ENCODE measurements around the gene UGT1A6.
"Not testable (repeated sequence)": the region's sequence is repeated elsewhere in the genome, so short reads cannot be mapped to it uniquely, and the experiment has no call there.

The UGT1A6 gene

DNA sequence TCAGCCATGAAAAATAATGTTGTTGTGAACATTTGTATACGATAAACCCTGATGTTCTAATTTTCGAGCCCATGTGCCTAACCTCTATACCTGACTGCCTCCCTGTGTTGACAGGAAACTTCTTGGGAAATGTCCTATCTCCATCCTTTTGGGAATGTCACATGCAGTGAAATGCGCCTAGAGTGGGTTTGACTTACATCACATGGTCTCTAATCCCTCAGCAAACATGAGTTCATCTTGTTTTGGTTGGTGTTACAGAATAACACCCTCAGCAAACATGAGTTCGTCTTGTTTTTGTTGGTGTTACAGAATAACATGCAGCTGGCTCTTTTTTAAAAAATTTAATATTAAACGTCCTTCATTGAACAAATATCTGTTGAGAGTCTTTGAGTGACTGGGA, 4.3 kb upstream of the UGT1A6 start:
- no peak for DNase-seq

DNA sequence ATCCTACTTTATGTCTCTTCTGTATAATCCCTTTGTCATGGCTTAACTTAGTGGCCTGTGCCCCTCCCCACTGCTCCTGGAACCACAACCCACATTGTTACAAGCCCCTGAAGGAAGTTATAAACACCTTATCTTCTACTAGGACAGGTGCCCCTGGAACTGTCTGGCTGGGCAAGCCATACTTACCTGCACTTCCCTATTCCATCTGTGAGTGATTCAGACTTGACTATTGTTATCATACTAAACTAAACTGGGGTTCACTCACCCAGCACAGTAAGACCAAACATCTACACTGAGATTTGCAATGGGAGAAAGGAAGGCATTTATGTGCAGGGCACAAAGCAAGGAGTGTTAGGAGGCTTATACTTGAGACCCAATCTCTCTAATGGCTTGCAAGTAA, 3.7 kb upstream of the UGT1A6 start:
- no peak for DNase-seq

DNA sequence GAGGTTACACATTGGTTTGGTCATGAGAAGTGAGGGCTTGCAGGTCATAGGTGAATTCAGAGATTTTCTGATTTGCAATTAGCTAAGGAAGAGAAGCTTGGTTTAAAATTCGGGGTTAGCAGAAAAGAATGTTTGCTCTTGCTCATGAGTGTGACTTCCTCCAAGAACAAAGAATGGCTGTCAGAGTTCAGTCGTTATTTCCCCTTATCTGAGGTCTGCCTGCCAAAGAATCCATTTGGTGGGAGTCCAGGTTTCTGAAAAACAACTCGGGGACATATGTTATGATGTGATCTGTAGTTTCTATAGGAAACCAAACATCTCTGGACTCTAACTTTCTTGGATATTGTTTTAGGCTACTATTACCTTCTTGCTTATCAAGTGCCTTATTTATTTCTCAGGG, 3.2 kb upstream of the UGT1A6 start:
- no peak for DNase-seq

DNA sequence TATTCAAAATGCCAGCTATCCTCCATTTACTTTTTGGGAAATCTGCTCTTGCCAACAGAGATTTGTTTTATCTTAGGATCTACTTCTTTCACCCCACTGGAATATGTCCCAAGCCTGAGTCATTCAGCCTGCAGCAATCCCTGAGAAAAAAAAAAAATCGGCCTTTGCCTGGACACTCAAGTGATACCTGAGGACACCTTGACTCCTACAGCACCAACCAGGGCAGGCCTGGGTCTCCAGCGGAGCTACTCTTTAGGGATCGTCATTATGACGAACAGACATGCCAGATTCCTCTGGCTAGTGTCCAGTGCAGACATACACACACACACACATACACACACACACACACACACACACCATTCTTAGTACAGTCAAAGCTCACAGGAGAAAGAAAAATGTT, 2.2 kb upstream of the UGT1A6 start:
- no peak for DNase-seq

DNA sequence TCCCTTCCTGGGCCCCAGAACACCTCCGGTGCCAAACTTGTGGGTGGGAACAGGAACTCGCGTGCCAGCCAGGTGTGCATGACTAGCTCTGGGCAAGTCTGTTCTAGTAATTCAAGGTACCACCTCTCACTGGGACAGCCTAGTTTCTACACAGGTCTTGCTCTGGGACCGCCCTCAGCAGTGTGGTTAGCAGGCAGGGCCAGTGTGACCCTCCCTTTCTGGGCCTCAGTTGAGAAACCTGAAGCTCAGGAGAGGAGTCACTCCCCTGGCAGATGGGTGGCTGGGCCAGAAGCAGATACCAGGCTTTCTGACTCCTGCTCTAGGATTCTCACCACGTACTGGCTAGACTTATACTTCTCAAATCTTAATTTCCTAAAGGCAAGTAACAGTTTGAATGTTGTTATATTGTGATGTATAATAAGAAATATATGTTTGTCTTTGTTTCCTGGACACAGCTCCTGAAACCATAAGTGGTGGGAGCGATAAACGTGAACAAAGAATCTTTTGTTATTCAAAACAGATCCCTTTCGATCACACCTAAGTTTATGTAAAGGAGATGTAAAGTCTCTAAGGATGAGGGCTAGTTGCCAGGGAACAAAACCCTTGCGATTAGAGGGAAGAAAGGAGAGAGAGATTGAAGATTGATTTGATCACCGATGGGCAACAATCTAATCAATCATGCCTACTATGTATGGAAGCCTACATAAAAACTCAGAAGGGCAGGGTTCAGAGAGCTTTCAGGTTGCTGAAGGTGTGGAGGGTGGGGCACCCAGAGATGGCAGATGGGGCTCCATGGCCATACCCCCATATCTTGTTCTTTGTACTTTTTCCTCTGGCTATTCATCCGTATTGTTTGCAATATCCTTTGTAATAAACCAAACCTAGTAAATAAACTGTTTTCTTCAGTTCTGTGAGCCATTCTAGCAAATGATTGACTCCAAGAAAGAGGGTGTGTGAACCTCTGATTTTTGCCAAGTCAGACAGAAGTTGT, 952 bp upstream of the UGT1A6 start:
- DNase-seq: no peak

DNA sequence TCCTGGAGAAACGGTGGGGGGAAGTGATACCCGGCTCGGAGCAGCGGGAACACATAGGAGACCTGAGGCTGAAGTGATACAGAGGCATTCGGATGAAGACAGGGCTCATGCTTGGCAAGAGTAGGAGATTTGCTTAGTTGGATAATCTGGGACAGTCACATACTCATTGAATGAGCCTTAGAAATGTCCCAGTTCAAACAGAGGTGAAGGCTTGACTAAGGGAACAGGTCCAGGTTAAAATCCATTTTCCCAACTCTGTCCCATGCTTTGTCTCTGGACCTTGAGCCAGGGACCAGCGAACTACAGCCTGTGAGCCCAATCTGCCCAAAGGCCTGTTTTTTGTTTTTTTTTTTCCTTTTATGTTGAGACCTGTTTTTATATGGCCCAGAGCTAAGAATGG, 1.3 kb downstream of the UGT1A6 start:
- no peak for DNase-seq

DNA sequence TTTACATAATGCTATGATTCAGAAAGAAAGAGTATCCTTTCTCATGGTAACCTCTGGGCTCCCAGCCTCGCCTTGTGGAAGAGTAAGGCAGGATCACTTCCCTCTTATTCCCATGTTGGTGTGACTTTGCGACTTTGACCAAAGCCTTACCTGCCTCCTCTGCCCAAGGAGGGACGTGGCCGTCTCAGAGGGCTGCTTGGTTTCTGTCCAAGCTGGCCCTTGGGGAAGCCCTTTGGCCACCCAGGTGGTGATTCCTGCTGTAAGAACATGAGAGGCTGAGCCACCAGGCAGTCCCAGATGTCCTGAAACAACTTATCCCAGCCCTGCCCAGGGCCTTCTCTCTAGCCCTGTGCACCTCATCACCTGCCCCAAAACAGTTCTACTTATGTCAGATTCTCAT, 6.0 kb downstream of the UGT1A6 start:
- DNase-seq: no peak

DNA sequence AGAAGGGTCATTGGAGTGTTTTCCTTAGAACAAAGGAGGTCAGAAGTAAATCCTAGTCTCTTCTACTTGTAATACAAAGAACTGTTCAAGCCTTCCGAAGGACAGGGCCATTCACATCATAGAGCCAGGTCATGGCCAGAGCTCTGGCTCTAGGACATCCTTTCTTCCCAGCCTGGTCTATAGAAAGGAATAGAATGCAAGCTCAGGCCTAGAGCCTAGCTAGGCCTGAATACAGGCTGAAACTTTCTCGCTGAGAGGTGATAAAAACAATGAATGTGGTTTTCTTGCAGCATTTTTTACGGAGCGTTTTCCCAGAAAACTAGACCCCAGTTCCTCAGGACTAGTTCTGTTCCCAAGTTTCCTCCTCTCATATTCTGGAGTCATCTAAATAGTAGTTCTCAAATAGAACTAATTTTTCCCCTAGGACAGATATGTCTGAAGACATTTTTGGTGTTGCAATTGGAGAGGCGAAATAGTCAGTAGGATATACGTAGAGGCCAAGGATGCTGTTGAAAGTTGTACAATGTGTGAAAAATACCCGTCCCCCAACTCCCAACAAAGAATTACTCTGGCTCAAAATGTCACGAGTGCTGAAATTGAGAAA, 6.8 kb downstream of the UGT1A6 start:
- DNase-seq: no peak

DNA sequence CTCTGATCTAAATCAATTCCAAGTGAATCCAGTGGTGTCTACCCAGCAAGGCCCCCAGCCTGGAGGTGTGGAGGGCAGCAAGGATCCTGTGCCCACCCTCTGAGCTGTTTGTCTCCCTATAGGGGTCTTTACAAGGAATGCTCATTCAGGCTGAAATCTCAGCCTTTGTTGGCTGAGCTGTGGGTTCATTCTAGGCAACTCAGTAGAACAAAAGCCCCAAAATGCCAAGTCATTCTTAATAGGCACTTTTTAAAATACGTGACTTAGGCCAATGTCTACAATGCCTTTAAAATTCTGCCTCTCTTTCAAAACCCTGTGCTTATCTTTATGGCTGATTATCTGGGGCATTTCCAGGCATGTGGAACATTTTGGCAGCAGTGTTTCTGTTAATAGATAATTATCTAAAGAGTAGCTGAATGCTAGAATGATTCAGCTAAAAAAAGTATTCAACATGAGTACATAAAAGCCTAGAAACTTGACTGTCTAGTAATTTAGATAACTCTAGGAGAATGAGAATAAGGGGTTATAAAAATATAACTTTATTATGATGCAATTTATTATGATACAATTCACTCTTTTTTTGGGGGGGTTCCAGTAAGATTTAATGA, 7.4 kb downstream of the UGT1A6 start:
- no peak for DNase-seq

DNA sequence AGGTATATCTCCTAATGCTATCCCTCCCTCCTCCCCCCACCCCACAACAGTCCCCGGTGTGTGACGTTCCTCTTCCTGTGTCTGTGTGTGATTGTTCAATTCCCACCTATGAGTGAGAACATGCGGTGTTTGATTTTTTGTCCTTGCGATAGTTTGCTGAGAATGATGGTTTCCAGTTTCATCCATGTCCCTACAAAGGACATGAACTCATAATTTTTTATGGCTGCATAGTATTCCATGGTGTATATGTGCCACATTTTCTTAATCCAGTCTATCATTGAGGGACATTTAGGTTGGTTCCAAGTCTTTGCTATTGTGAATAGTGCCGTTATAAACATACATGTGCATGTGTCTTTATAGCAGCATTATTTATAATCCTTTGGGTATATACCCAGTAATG, 8.2 kb downstream of the UGT1A6 start:
- not testable (repeated sequence) for DNase-seq

DNA sequence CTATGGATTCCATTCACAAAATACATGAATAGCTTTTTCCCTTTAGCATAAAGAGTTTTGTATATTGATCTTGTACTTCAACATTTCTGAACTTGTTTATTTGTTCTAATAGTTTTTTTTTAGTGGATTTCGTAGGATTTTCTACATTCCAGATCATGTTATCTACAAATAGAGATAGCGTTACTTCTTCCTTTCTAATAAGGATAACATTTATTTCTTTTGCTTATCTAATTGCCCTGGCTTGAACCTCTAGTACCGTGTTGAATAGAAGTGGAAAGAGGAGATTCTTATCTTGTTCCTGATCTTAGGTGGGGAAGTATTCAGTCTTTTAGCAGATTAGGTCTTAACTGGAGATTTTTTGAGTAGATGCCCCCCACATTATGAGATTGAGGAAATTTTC, 9.5 kb downstream of the UGT1A6 start:
- no peak for DNase-seq

DNA sequence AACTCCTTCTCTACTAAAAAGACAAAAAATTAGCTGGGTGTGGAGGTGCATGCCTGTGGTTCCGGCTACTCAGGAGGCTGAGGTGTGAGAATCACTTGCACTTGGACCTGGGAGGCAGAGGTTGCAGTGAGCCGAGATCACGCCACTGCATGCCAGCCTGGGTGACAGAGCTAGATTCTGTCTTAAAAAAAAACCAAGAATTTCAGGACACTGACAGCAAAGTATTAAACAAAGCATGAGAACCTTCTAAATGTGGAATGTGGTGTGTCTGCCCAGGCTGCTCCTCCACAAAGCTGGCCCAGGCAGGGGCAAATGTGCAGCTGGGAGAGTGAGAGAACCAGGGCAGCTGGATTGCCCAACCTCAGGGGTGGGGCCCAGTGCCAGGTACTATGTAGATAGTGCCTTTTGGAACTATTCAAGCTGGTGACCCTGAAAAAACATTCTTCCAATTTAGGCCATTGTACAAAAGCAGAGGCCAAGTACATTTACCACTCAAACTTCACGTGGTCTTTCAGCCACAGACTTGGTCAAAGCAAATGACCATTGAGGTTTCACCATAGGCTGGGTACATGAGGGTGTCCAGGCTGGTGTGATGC, 13.3 kb downstream of the UGT1A6 start:
- no peak for DNase-seq

DNA sequence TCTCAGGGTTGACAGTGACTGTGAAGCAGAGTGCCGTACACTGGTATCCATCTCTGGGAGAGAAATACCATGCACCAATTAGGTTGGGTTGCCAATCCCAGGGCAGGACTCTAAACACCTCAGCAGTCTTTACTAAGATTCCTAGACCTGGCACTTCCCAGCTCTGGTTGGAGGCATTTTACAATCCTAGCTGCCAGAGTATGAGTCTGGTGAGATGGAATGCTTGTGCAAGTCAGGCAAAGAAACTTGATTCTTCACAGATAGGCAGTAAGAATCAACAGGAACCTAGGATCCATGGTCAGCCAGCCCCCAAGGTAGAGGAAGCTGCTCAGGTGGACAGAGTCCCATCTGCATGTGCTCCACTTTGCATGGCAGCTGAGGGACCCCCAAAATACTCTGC, 14.0 kb downstream of the UGT1A6 start:
- no peak for DNase-seq

DNA sequence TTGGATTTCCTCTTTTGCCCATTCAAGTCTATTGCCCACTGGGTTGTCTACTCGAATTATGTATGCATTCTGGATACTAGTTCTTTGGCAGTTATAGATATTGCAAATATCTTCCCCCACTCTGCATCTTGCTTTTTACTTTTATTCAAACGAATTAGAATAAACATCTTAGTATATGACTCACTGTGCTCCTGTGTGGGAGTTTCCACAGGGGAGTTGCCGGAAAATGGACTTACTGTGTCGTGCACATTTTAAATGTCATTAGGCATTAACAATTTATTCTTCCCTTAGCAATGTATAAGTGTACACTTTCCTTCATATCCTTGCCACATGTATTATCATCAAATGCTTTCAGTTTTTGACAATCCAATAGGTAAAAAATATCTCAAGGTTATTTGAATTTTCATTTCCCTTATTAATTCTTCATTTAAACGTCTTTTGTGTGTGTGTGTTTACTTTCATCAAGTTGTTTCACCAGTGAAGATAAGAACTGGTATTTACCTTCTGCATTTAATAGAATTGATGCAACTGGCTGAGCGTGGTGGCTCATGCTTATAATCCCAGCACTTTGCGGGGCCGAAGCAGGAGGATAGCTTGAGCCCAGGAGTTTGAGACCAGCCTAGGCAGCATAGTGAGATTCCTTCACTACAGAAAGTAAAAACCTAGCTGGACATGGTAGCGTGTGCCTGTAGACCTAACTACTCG, 15.4 kb downstream of the UGT1A6 start:
- no peak for DNase-seq

DNA sequence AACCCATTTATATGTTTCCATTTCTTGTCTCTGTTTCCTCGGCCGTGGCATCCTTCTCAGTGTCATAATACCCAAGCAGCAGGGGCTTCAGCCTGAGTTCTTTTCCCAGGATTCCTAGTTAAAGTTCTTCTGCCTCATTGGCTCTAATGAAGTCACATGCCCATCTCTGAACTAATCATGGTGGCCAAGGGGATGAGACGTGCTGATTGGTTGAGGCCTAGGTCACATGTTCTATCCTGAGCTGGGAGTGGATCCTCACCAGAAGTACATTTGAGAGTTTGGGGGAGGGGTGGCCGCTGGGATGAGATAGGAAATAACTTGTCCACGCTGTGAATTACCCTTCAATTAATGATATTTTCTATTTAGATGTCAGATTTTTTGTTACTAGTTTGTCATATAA, 16.3 kb downstream of the UGT1A6 start:
- DNase-seq: no peak

DNA sequence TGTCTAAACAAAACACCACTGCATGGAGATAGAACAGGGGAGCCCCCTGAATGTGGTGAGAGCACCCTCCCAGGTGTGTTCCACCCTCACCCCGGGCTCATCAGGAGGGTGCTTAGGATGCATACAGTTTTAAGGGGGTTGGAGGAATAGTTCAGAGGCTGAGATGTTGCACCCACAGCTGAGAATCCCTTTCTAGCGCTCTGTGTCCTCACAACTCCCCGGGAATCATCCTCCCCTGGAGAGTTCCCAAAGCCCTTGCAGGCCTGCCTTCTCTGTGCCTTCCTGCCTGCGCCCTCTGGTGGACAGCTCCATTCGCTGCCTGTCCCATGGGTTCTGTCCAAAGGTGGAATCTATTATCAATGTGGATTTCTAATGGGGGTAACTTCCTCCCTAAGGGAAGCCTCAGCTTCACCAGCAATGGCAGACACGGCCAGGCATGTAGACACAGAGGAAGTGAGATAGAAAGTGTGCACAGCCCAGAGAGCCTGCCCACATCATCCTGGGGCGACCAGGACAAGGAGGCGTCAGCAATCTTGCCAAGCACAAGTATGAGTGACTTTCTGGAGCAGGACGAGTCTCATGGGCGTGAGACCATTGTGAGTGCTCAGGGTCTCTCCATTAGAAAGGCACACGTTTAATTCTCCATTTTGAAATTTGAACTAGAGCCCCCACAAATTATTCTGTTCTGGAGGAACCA, 18.8 kb downstream of the UGT1A6 start:
- peak; percentile 69 for DNase-seq

DNA sequence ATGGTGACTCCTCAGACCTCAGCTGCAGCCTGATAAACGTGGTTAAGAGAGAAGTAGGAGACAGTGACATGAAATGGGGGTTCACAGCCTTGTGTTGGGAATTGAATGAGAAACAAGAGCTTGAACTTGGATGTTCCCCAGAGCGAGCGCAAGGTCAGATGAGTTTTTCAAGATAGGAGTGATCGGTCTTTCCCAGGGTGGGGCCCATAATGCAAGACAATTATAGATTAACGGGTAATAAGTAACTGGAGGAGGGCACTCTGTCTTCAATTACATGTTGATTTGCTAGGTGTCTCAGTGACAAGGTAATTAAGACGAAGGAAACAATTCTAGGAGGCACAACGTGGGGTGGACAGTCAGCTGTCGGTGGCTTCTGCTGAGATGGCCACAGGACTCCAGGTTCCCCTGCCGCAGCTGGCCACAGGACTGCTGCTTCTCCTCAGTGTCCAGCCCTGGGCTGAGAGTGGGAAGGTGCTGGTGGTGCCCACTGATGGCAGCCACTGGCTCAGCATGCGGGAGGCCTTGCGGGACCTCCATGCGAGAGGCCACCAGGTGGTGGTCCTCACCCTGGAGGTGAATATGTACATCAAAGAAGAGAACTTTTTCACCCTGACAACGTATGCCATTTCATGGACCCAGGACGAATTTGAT, 20.0 kb downstream of the UGT1A6 start, which contains the start of gene UGT1A5:
TSS of gene UGT1A5 (plus strand) at position 297 of the 651 bp plus-strand sequence. CDS start at position 382, 85 bp downstream.
- no peak for DNase-seq

DNA sequence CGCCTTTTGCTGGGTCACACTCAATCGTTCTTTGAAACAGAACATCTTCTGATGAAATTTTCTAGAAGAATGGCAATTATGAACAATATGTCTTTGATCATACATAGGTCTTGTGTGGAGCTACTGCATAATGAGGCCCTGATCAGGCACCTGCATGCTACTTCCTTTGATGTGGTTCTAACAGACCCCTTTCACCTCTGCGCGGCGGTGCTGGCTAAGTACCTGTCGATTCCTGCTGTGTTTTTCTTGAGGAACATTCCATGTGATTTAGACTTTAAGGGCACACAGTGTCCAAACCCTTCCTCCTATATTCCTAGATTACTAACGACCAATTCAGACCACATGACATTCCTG, 20.5 kb downstream of the UGT1A6 start:
- DNase-seq: no peak

DNA sequence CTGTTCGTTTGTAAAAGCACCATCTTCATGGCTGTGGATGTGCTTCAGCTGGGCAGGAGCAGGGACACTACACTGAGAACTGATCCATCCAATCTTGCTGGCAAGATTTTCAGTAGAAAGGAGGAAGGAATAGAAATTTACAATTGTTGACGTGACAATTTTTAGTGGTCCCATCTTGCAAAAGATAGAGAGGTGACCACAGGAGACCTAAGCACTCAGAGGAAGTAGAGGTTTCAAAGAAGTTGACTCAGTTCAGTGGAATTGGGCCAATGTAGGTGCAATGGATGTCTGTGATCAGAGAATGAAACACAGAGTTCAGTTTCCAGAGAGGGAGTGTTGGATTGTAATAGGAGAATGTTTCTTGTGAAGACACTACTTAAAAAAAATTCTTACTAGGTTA, 21.4 kb downstream of the UGT1A6 start:
- DNase-seq: no peak

DNA sequence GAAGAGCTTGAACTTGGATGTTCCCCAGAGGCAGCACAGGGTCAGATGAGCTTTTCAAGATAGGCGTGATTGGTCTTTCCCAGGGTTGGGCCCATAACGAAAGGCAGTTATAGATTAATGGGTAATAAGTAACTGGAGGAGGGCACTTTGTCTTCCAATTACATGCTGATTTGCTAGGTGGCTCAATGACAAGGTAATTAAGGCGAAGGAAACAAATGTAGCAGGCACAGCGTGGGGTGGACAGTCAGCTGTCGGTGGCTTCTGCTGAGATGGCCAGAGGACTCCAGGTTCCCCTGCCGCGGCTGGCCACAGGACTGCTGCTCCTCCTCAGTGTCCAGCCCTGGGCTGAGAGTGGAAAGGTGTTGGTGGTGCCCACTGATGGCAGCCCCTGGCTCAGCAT, 25.9 kb downstream of the UGT1A6 start, which contains the start of gene UGT1A4:
TSS of gene UGT1A4 (plus strand) at position 185 of the 400 bp plus-strand sequence. CDS start at position 270, 85 bp downstream.
- no peak for DNase-seq

DNA sequence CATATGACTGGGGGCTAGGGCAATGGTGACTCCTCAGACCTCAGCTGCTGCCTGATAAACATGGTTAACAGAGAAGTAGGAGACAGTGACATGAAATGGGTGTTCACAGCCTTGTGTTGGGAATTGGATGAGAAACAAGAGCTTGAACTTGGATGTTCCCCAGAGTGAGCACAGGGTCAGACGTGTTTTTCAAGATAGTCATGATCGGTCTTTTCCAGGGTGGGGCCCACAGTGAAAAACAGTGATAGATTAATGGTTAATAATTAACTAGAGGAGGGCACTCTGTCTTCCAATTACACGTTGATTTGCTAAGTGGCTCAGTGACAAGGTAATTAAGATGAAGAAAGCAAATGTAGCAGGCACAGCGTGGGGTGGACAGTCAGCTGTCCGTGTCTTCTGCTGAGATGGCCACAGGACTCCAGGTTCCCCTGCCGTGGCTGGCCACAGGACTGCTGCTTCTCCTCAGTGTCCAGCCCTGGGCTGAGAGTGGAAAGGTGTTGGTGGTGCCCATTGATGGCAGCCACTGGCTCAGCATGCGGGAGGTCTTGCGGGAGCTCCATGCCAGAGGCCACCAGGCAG, 36.1 kb downstream of the UGT1A6 start, which contains the start of gene UGT1A3:
TSS of gene UGT1A3 (plus strand) at position 320 of the 579 bp plus-strand sequence. CDS start at position 405, 85 bp downstream.
- DNase-seq: no peak

Data from stimulated activated CD4-positive, alpha-beta T cell treated with anti-CD3 and anti-CD28 coated beads, Interleukin-4, amount 100 ng/mL, for 1 hour (primary cell).